DOHH2 (cell line): ENCODE results near the gene SUPT20H.

Experiments used
- H3F3A ChIP-seq: fragments of 200-600 bp; sonication (generic), shearing (Covaris generic); 2 replicates; pipeline ENCODE4 v1.6.0; 2016; ENCODE audit warnings: antibody characterized with exemption, mild to moderate bottlenecking; ENCODE audit not compliant: control insufficient read depth, insufficient read depth
- H3K27ac ChIP-seq: fragments of 200-600 bp; sonication (generic); 2 replicates; pipeline ENCODE4 v1.5.1; 2014; ENCODE audit warnings: low read depth, mild to moderate bottlenecking, low read length, moderate library complexity
- H3K27me3 ChIP-seq: fragments of 200-600 bp; sonication (generic); 2 replicates; pipeline ENCODE4 v1.6.1; 2014; ENCODE audit warnings: mild to moderate bottlenecking, low read length, mixed read lengths; ENCODE audit not compliant: control insufficient read depth
- H3K36me3 ChIP-seq: fragments of 200-600 bp; sonication (generic); 2 replicates; pipeline ENCODE4 v1.6.1; 2014; ENCODE audit warnings: mild to moderate bottlenecking, low read length, moderate library complexity, mixed read lengths; ENCODE audit not compliant: control insufficient read depth
- H3K4me1 ChIP-seq: fragments of 200-600 bp; sonication (generic); 2 replicates; pipeline ENCODE4 v1.6.1; 2014; ENCODE audit warnings: mild to moderate bottlenecking, low read length, mixed read lengths; ENCODE audit not compliant: control insufficient read depth
- H3K4me2 ChIP-seq: fragments of 200-600 bp; sonication (generic); 2 replicates; pipeline ENCODE4 v1.6.0; 2014; ENCODE audit warnings: mild to moderate bottlenecking, low read length, moderate library complexity
- H3K4me3 ChIP-seq: fragments of 200-600 bp; sonication (generic); 2 replicates; pipeline ENCODE4 v1.5.1; 2014; ENCODE audit warnings: mild to moderate bottlenecking, low read length, mixed read lengths
- H3K79me2 ChIP-seq: fragments of 200-600 bp; sonication (generic); 2 replicates; pipeline ENCODE4 v1.6.1; 2014; ENCODE audit warnings: mild to moderate bottlenecking, low read length, mixed read lengths; ENCODE audit not compliant: control insufficient read depth
- H3K9me2 ChIP-seq: fragments of 200-600 bp; sonication (generic); replicated peaks from 2 replicates; pipeline ENCODE4 v1.6.1; 2014; ENCODE audit warnings: mild to moderate bottlenecking, low read length, mixed read lengths; ENCODE audit not compliant: control insufficient read depth
- H3K9me3 ChIP-seq: fragments of 200-600 bp; sonication (generic); 2 replicates; pipeline ENCODE4 v1.6.1; 2014; ENCODE audit warnings: antibody characterized with exemption, low read length, mixed read lengths; ENCODE audit not compliant: control insufficient read depth, insufficient read depth
- H4K20me1 ChIP-seq: fragments of 200-600 bp; sonication (generic); 2 replicates; pipeline ENCODE4 v1.6.0; 2014; ENCODE audit warnings: low read depth, mild to moderate bottlenecking, antibody characterized with exemption, low read length, moderate library complexity; ENCODE audit not compliant: control insufficient read depth, insufficient read depth
- CTCF ChIP-seq: fragments of 200-600 bp; sonication (generic); IDR thresholded peaks from one replicate; pipeline ENCODE4 v1.5.1; 2014; ENCODE audit warnings: antibody characterized with exemption, mild to moderate bottlenecking, low read depth, low read length; ENCODE audit not compliant: poor library complexity, severe bottlenecking
- EZH2phosphoT487 ChIP-seq: fragments of 200-600 bp; sonication (generic); IDR thresholded peaks from 2 replicates; pipeline ENCODE4 v1.6.1; 2017; ENCODE audit warnings: borderline replicate concordance, mild to moderate bottlenecking, antibody characterized with exemption, low read length, moderate library complexity, mixed read lengths

SUPT20H gene

DNA sequence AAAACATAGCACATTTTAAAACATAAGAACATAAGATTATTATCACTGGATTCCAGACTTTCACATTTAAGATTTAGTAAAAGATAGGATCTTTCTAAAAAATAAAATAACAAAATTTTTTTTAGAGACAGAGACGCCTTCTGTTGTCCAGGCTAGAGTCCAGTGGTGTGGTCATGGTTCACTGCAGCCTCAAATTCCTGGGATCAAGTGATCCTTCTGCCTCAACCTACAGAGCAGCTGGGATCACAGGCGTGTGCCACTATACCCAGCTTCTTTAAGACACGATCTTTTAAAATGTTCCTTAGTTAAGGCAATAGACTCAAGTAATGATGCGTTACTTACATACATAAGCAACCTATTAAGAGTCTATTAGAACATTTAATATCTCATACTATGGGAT is 93.1 kb downstream of the SUPT20H start:
- Histone ChIP-seq H3K4me1 (no peaks in the 10 kb centered on the region), H3K4me3 (no peak overlapping the region), H3K9me2 (no peaks in the 10 kb centered on the region), H3K79me2 (no peaks in the 10 kb centered on the region), H3K9me3 (no peaks in the 10 kb centered on the region), H3K27me3 (no peaks in the 10 kb centered on the region), H3K4me2 (no peak overlapping the region), H3K36me3 (peaks cover 74% of the 10 kb centered on the region), H4K20me1 (no peaks in the 10 kb centered on the region), H3K27ac (no peak overlapping the region), H3F3A (no peaks in the 10 kb centered on the region)
- TF ChIP-seq EZH2phosphoT487: no peak
- TF ChIP-seq CTCF: no peak

DNA sequence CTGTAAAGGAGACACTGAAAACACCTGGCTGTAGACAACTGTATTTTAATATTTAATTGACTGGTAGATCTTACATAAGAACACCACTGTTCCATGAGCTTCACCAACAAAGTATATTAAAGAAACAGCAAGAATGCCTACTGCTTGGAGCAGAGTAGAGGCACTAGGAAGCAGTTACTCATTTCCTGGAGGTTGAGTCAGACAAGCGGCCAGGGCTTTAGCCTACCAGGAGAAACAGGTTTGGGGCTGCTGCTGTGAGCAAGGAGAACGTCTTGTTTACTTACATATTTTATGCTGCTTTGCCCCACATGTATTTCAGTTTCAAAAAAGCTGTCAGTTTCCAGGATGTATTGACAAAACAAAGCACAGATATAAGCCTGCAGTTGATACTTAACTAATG is 93.7 kb downstream of the SUPT20H start:
- Histone ChIP-seq H3K9me2 (no peaks in the 10 kb centered on the region), H3K27ac (no peak overlapping the region), H3K4me2 (no peak overlapping the region), H3K36me3 (peaks cover 72% of the 10 kb centered on the region), H3K4me3 (no peak overlapping the region), H4K20me1 (no peaks in the 10 kb centered on the region), H3K27me3 (no peaks in the 10 kb centered on the region), H3K9me3 (no peaks in the 10 kb centered on the region), H3K4me1 (no peaks in the 10 kb centered on the region), H3F3A (no peaks in the 10 kb centered on the region), H3K79me2 (no peaks in the 10 kb centered on the region)
- TF ChIP-seq EZH2phosphoT487 (no peak), CTCF (no peak)

DNA sequence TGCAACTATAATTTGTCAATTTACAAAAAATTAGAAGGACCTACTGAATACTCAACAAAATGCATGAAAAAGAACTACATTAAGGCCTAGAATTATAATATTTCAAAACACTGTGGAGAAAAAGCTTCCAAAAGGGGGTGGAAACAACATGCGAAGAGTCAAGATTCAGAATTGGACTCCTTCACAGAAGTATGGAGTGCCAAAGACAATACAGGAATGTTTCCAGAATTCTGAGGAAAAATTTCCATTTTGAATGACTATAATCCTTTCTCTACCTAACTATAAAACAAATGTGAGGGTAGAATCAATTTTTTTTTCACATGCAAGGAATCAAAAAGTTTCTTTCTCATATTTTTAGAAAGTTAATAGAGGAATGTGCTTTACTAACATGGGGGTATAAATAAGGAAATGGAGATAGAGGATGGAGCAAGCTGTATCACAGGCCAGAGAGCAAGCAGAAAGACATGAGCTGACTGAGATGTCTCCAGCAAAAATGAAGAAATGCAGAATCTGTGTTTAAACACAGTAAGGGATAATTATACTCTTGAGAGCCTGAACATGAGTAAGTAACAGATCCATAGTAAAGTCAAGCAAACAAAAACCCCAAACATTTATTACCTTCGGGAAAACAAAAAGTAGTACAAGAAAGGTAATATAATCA is 99.9 kb downstream of the SUPT20H start:
- H3K4me2 ChIP-seq: no peak overlapping the region
- no peak overlapping the region for H3K27ac ChIP-seq
- H3K27me3 ChIP-seq: no peaks in the 10 kb centered on the region
- H3K79me2 ChIP-seq: no peaks in the 10 kb centered on the region
- H3F3A ChIP-seq: no peaks in the 10 kb centered on the region
- H3K4me3 ChIP-seq: no peak overlapping the region
- TF ChIP-seq CTCF: no peak
- no peak for TF ChIP-seq EZH2phosphoT487
- no peaks in the 10 kb centered on the region for H4K20me1 ChIP-seq
- no peaks in the 10 kb centered on the region for H3K9me3 ChIP-seq
- H3K4me1 ChIP-seq: peaks cover 6% of the 10 kb centered on the region; the same call in 1 of the 2 replicates
- H3K36me3 ChIP-seq: peaks cover 66% of the 10 kb centered on the region
- H3K9me2 ChIP-seq: no peaks in the 10 kb centered on the region
